Fibroblast of lung (primary cell): ENCODE measurements around the gene SELENON.

ENCODE experiments used
- EZH2 ChIP-seq: IDR thresholded peaks from 2 replicates; pipeline ENCODE4 v1.5.1; 2012; ENCODE audit warnings: low read length, control low read depth, mild to moderate bottlenecking; ENCODE audit errors: missing control alignments
- TF ChIP-seq, protein P1 (sequence below), 2 donors: IDR thresholded peaks in 1 of 2; conservative IDR thresholded peaks in 1 of 2; 1 replicate in 1 of 2; 2 replicates in 1 of 2; pipeline ENCODE4 v1.5.1; 2011 to 2012; ENCODE audit warnings: low read length in 2 of 2, control low read depth in 1 of 2, inconsistent platforms in 1 of 2, low read depth in 1 of 2, mild to moderate bottlenecking in 1 of 2

DNA sequence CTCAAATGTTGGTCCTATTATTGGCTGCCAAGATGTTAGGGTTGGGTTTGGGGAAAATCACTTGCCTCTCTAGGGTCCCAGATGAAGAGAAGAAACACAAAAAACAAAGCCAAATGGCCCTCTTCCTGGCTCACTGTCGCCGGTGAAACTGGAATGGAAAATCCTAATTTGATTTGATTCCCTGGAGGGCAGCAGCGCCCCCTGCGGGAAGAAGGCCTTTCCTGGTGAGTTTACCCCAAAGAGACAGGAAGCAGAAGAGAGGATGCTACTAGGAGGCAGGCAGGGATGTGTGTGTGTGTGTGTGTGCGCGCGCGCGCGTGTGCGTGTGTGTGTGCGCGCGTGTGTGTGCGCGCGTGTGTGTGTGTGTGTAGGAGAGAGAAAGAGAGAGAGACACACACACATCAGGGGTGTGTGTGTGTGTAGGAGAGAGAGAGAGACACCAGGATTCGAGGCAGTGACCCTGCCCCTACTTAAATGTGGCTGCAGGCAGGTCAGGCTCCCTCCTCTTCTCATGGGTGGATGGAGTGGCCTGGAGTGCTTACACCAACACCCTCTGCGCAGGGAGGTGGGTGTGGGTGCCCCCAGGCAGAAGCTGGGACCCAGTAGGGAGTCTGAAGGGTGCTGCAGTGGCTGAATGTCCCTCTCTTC lies 3.1 kb upstream of the SELENON start:
- TF ChIP-seq, protein P1, sequence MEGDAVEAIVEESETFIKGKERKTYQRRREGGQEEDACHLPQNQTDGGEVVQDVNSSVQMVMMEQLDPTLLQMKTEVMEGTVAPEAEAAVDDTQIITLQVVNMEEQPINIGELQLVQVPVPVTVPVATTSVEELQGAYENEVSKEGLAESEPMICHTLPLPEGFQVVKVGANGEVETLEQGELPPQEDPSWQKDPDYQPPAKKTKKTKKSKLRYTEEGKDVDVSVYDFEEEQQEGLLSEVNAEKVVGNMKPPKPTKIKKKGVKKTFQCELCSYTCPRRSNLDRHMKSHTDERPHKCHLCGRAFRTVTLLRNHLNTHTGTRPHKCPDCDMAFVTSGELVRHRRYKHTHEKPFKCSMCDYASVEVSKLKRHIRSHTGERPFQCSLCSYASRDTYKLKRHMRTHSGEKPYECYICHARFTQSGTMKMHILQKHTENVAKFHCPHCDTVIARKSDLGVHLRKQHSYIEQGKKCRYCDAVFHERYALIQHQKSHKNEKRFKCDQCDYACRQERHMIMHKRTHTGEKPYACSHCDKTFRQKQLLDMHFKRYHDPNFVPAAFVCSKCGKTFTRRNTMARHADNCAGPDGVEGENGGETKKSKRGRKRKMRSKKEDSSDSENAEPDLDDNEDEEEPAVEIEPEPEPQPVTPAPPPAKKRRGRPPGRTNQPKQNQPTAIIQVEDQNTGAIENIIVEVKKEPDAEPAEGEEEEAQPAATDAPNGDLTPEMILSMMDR (conservative IDR thresholded peaks at IDR 0.05 in 1 of 2, IDR thresholded peaks at IDR 0.05 in 1 of 2; ENCODE audit: low read depth in 1 of 2, low read length in 2 of 2): peak; percentile 75 to 85
- no peak for TF ChIP-seq EZH2
